Upper lobe of left lung (tissue), 6 donors: Measurements from ENCODE around the gene GORASP1. TPM values are rescaled to one million over a fixed set of nuclear protein-coding genes. Genes with fewer than 3 reads are reported as not detected.

ENCODE experiments used
- ATAC-seq, 2 donors: fragments of 200-7000 bp; cut with Tn5 transposase; one replicate each; pipeline ENCODE4 v1.9.1; 2022; ENCODE audit warnings: mild to moderate bottlenecking in 2 of 2, moderate library complexity in 2 of 2; ENCODE audit not compliant: low FRiP score in 2 of 2
- DNase-seq, 2 donors: peaks; one replicate each; pipeline ENCODE4 v3.0.0-alpha.2; 2019 to 2020
- H3K27ac ChIP-seq, 4 donors: fragments of 200-600 bp; sonication (generic); one replicate each; pipeline ENCODE4 v1.5.1; 2016 to 2019
- H3K27me3 ChIP-seq, 4 donors: fragments of 200-600 bp; sonication (generic); one replicate each; pipeline ENCODE4 v1.5.1; 2017 to 2019
- H3K36me3 ChIP-seq, 4 donors: fragments of 200-600 bp; sonication (generic); one replicate each; pipeline ENCODE4 v1.5.1; 2016 to 2019
- H3K4me1 ChIP-seq, 4 donors: fragments of 200-600 bp; sonication (generic); one replicate each; pipeline ENCODE4 v1.5.1; 2018 to 2019
- H3K4me3 ChIP-seq, 4 donors: fragments of 200-600 bp; sonication (generic); one replicate each; pipeline ENCODE4 v1.5.1; 2017 to 2019; ENCODE audit warnings: mild to moderate bottlenecking in 2 of 4, moderate library complexity in 1 of 4
- H3K9me3 ChIP-seq, 4 donors: fragments of 200-600 bp; sonication (generic); one replicate each; pipeline ENCODE4 v1.5.1; 2018 to 2019
- CTCF ChIP-seq, 6 experiments: fragments of 450-650 bp in 4 of 6; fragments of 200-600 bp in 2 of 6; sonication (generic) in 2 of 6; IDR thresholded peaks; one replicate each; pipeline ENCODE4 v1.5.1; 2016 to 2019; ENCODE audit warnings: antibody characterized with exemption in 6 of 6
- EP300 ChIP-seq, 4 donors: sonication (generic); formaldehyde crosslinking; IDR thresholded peaks; one replicate each; pipeline ENCODE4 v1.5.1; 2017; ENCODE audit warnings: antibody characterized with exemption in 4 of 4, control low read depth in 2 of 4
- POLR2A ChIP-seq, 4 donors: fragments of 450-650 bp; IDR thresholded peaks; one replicate each; pipeline ENCODE4 v1.5.1; 2016 to 2017; ENCODE audit warnings: antibody characterized with exemption in 4 of 4, mild to moderate bottlenecking in 2 of 4
- POLR2AphosphoS5 ChIP-seq, 2 donors: sonication (generic); formaldehyde crosslinking; IDR thresholded peaks; one replicate each; pipeline ENCODE4 v1.5.1; 2017; ENCODE audit warnings: antibody characterized with exemption in 2 of 2
- WGBS, 2 donors: methylation state at CpG; one replicate each; pipeline ENCODE4 v1.1.5; 2017 to 2018; 5-methylcytosine and 5-hydroxymethylcytosine counted together
- total RNA-seq, 6 donors: library from RNA; depleted of rRNA in 4 of 6; stranded (reverse); fragments of >200 nt in 4 of 6; gene quantifications; one replicate each; pipeline versions ENCODE4 v1.1.0 to v1.2.1, GENCODE V29; 2016 to 2021
- donor health status: DM: no; HTN: no; CAD: no; lungs with moderate emphysema.
- donor health status: DM: no; HTN: yes; CAD: no; lungs with severe emphysema.

Gene GORASP1
- total RNA-seq, 6 donors from 2014 or later, result 71.1 to 99.5 (median 79.8) TPM

DNA sequence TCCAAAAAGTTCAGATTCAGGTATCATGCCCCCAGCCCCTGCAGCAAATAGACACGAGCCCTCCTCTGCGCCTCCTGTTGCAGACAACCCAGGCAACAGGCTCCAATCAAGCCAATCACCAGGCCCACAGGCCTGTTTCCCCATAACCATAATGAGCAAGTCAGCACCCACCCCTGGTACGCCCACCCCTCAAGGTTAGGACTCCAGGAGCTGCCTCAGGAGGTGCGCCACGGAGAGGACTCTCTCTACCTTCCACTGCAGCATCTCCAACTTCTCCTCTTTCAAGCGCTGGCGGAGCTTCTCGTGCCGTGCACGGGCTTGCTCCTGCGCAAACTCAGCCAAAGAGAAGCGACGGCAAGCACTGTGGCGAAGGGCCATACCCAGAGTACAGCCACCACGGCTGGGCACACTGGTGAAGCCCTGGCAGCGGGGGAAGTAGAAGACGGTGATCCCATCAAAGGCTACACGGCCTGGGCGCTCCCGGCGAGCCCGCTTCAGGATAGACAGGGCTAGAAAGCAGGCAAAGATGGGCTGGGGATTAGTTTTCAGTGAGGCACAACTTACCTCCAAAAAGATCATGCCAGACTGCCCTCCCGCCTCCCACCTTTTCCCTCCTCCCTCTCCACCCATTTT is 37.4 kb upstream of the GORASP1 start:
- Histone ChIP-seq H3K36me3 (peaks cover 24 to 86% (median 63%) of the 10 kb centered on the region in 4 donors), H3K4me3 (no peak overlapping the region)
- WGBS, 2 donors, result 96 to 97% methylated on average over 23 of the region's 23 CpGs

GRCh38 chr3:39144095-39144747 is 36.8 kb upstream of the GORASP1 start:
- TF ChIP-seq POLR2AphosphoS5 (IDR thresholded peaks at IDR 0.05) (peak in 1 of 2 donors; percentile 9), POLR2A (IDR thresholded peaks at IDR 0.05) (no peak), CTCF (IDR thresholded peaks at IDR 0.05) (no peak), EP300 (IDR thresholded peaks at IDR 0.05) (no peak)
- Histone ChIP-seq H3K4me3 (no peak overlapping the region), H3K9me3 (no peaks in the 10 kb centered on the region), H3K4me1 (peaks cover 84 to 95% (median 91%) of the 10 kb centered on the region in 4 donors), H3K27me3 (no peaks in the 10 kb centered on the region), H3K27ac (peak overlapping the region in 1 of 4 donors; percentile 82), H3K36me3 (peaks cover 24 to 88% (median 64%) of the 10 kb centered on the region in 4 donors)
- no peak for ATAC-seq
- DNase-seq, result peak in 1 of 2 donors; percentile 78
- WGBS, 2 donors, result 88 to 91% methylated on average over 20 of the region's 20 CpGs

More for the DNA sequence above, 37.4 kb upstream of the GORASP1 start:
- no peaks in the 10 kb centered on the region for H3K9me3 ChIP-seq
- peak overlapping the region in 1 of 4 donors; percentile 100 for H3K27ac ChIP-seq
- peak in 1 of 2 donors; percentile 80 for DNase-seq
- H3K27me3 ChIP-seq, result no peaks in the 10 kb centered on the region
- H3K4me1 ChIP-seq, result peaks cover 87 to 97% (median 94%) of the 10 kb centered on the region in 4 donors
- TF ChIP-seq EP300 (IDR thresholded peaks at IDR 0.05) (no peak), POLR2AphosphoS5 (IDR thresholded peaks at IDR 0.05) (no peak), POLR2A (IDR thresholded peaks at IDR 0.05) (no peak), CTCF (IDR thresholded peaks at IDR 0.05) (no peak)
- no peak for ATAC-seq

- Histone ChIP-seq H3K27ac (peak overlapping the region; percentile 32 to 82 (median 70)), H3K4me3 (peak overlapping the region in 1 of 4 donors; percentile 14), H3K9me3 (no peaks in the 10 kb centered on the region), H3K36me3 (peaks cover 24 to 92% (median 64%) of the 10 kb centered on the region in 4 donors), H3K27me3 (no peaks in the 10 kb centered on the region), H3K4me1 (peaks cover 76 to 87% (median 86%) of the 10 kb centered on the region in 4 donors)
- ATAC-seq, result no peak
- TF ChIP-seq CTCF (IDR thresholded peaks at IDR 0.05) (no peak), POLR2AphosphoS5 (IDR thresholded peaks at IDR 0.05) (no peak), POLR2A (IDR thresholded peaks at IDR 0.05) (no peak), EP300 (IDR thresholded peaks at IDR 0.05) (no peak)
- 75 to 83% methylated on average over 9 to 10 of the region's 14 CpGs for WGBS, 2 donors
- peak in 1 of 2 donors; percentile 66 for DNase-seq
Observed at GRCh38 chr3:39143051-39143885, 35.8 kb upstream of the GORASP1 start.

DNA sequence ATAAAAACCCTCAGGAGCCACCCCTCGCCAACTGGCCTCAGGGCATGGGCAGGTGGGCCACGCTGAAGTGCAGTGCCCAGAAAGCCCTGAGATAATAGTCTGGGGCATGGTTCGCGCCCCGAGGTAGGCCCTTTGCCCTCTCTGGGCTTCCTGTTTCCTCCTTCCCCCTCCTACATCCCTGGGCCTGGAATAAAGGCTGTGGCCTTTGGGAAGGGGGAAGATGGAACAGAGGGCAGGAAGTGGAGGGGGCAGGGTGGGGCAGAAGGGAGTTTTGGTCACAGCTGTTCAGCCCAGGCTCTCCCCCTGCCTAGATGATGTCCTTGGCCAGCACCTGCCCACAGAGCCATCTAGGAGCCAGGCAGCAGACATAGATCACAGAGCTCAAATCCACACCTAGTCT is 34.6 kb upstream of the GORASP1 start:
- H3K27me3 ChIP-seq, result no peaks in the 10 kb centered on the region
- H3K27ac ChIP-seq, result peak overlapping the region; percentile 66 to 87 (median 78)
- no peaks in the 10 kb centered on the region for H3K9me3 ChIP-seq
- DNase-seq (no peak), ATAC-seq (peak in 1 of 2 donors; percentile 0)
- TF ChIP-seq POLR2A (IDR thresholded peaks at IDR 0.05) (peak in 1 of 4 donors; percentile 11), EP300 (IDR thresholded peaks at IDR 0.05) (no peak), POLR2AphosphoS5 (IDR thresholded peaks at IDR 0.05) (peak; percentile 55 to 62)
- H3K4me1 ChIP-seq, result peaks cover 65 to 83% (median 80%) of the 10 kb centered on the region in 4 donors
- WGBS, 2 donors, result 47 to 53% methylated on average over 5 of the region's 5 CpGs
- H3K4me3 ChIP-seq, result peak overlapping the region in 1 of 4 donors; percentile 10
- H3K36me3 ChIP-seq, result peaks cover 24 to 97% (median 65%) of the 10 kb centered on the region in 4 donors
